SK-N-SH (cell line): ENCODE data around the gene TTLL12. TPM values are rescaled to one million over a fixed set of nuclear protein-coding genes. Genes with fewer than 3 reads are reported as not detected.

Experiments
- CTCF ChIA-PET: fragments of 300-600, 350-600 bp; formaldehyde crosslinking; extraction: SDS; loops from one replicate; lab custom pipeline; 2021; lab: Yijun Ruan, JAX
- POLR2A ChIA-PET: fragments of 350-600 bp; sonication (Branson Sonifier 250); formaldehyde crosslinking; extraction: SDS; loops from one replicate; lab custom pipeline; 2020; ENCODE audit warnings: antibody characterized with exemption, inconsistent platforms; lab: Yijun Ruan, JAX
- DNase-seq: peaks from one replicate; pipeline ENCODE4 v3.0.0; 2012
- H2AFZ ChIP-seq: fragments of 200-600 bp; sonication (generic); 2 replicates; pipeline ENCODE4 v1.8.1; 2016; ENCODE audit warnings: antibody characterized with exemption, mild to moderate bottlenecking, low read depth
- H3F3A ChIP-seq: fragments of 200-600 bp; sonication (generic); replicated peaks from 2 replicates; pipeline ENCODE3; 2016; ENCODE audit warnings: antibody characterized with exemption, mild to moderate bottlenecking; ENCODE audit not compliant: insufficient read depth
- H3K27ac ChIP-seq, 2 experiments: fragments of 200-500 bp in 1 of 2; fragments of 200-600 bp in 1 of 2; sonication (Bioruptor generic) in 1 of 2; sonication (generic), shearing (Covaris generic) in 1 of 2; 2 replicates each; pipeline versions ENCODE4 v1.5.1 to v1.6.1; 2014 to 2016; ENCODE audit warnings: low read depth in 2 of 2, inconsistent platforms in 1 of 2, low read length in 1 of 2, mild to moderate bottlenecking in 1 of 2, mixed read lengths in 1 of 2
- H3K27me3 ChIP-seq: fragments of 200-600 bp; sonication (generic), shearing (Covaris generic); 2 replicates; pipeline ENCODE4 v1.6.1; 2016; ENCODE audit warnings: mixed run types; ENCODE audit not compliant: insufficient read depth
- H3K36me3 ChIP-seq, 2 experiments: fragments of 200-500 bp in 1 of 2; fragments of 200-600 bp in 1 of 2; sonication (Bioruptor generic) in 1 of 2; sonication (generic) in 1 of 2; replicated peaks in 1 of 2; 2 replicates each; pipeline versions ENCODE3 to v1.5.1; 2014 to 2016; ENCODE audit warnings: low read length in 1 of 2, mild to moderate bottlenecking in 1 of 2; ENCODE audit not compliant: insufficient read depth in 2 of 2, control insufficient read depth in 1 of 2
- H3K4me1 ChIP-seq, 2 experiments: fragments of 200-500 bp in 1 of 2; fragments of 200-600 bp in 1 of 2; sonication (Bioruptor generic) in 1 of 2; sonication (generic), shearing (Covaris generic) in 1 of 2; 2 replicates each; pipeline versions ENCODE4 v1.5.1 to v1.6.1; 2014 to 2016; ENCODE audit warnings: low read depth in 1 of 2, low read length in 1 of 2, mixed run types in 1 of 2; ENCODE audit not compliant: insufficient read depth in 2 of 2, control insufficient read depth in 1 of 2
- H3K4me2 ChIP-seq: fragments of 200-600 bp; sonication (generic), shearing (Covaris generic); 2 replicates; pipeline ENCODE4 v1.6.1; 2017; ENCODE audit warnings: mixed run types
- H3K4me3 ChIP-seq, 2 experiments: fragments of 200-500 bp in 1 of 2; fragments of 200-600 bp in 1 of 2; sonication (Bioruptor generic) in 1 of 2; sonication (generic), shearing (Covaris generic) in 1 of 2; 2 replicates each; pipeline versions ENCODE4 v1.5.1 to v1.8.1; 2014 to 2016; ENCODE audit warnings: low read depth in 2 of 2, inconsistent platforms in 1 of 2, low read length in 1 of 2, mild to moderate bottlenecking in 1 of 2, mixed read lengths in 1 of 2, moderate library complexity in 1 of 2
- H3K79me2 ChIP-seq: fragments of 200-600 bp; sonication (generic); 2 replicates; pipeline ENCODE4 v1.8.1; 2017; ENCODE audit warnings: mild to moderate bottlenecking; ENCODE audit not compliant: insufficient read depth
- H3K9ac ChIP-seq: fragments of 200-600 bp; sonication (generic); 2 replicates; pipeline ENCODE4 v1.6.1; 2017; ENCODE audit warnings: mixed run types
- H3K9me2 ChIP-seq: fragments of 200-600 bp; sonication (generic); 2 replicates; pipeline ENCODE4 v1.6.1; 2017; ENCODE audit warnings: mixed run types
- H3K9me3 ChIP-seq: fragments of 200-600 bp; sonication (generic); 2 replicates; pipeline ENCODE4 v1.6.1; 2017; ENCODE audit warnings: mixed run types, mild to moderate bottlenecking, moderate library complexity
- H4K20me1 ChIP-seq: fragments of 200-600 bp; sonication (generic); 2 replicates; pipeline ENCODE4 v1.6.1; 2017; ENCODE audit warnings: mild to moderate bottlenecking, mixed run types; ENCODE audit not compliant: insufficient read depth
- CTCF ChIP-seq: fragments of 200-600 bp; sonication (generic); IDR thresholded peaks from 2 replicates; pipeline ENCODE4 v1.6.1; 2017; ENCODE audit warnings: antibody characterized with exemption, mild to moderate bottlenecking, moderate library complexity
- ELF1 ChIP-seq: IDR thresholded peaks from 2 replicates; pipeline ENCODE4 v1.4.0; 2012
- FOXJ3 ChIP-seq: sonication (generic); formaldehyde crosslinking; IDR thresholded peaks from 2 replicates; pipeline ENCODE4 v1.5.1; 2020; ENCODE audit warnings: mild to moderate bottlenecking, missing genetic modification reagents
- FOXM1 ChIP-seq: IDR thresholded peaks from 2 replicates; pipeline ENCODE4 v1.4.0; 2012; ENCODE audit warnings: low read depth, mild to moderate bottlenecking
- IRF3 ChIP-seq: fragments of 150-350 bp; IDR thresholded peaks from 2 replicates; pipeline ENCODE4 v1.6.1; 2016; ENCODE audit warnings: mild to moderate bottlenecking, low read depth, low read length
- JUND ChIP-seq: IDR thresholded peaks from 2 replicates; pipeline ENCODE4 v1.4.0; 2012
- POLR2AphosphoS5 ChIP-seq: IDR thresholded peaks from 2 replicates; pipeline ENCODE4 v1.6.1; 2012; ENCODE audit warnings: low read depth, low read length
- RCOR1 ChIP-seq: fragments of 150-350 bp; IDR thresholded peaks from 2 replicates; pipeline ENCODE4 v1.6.1; 2017; ENCODE audit warnings: antibody characterized with exemption, low read length
- REST ChIP-seq: IDR thresholded peaks from 2 replicates; pipeline ENCODE4 v1.6.1; 2012; ENCODE audit warnings: mild to moderate bottlenecking, low read depth, low read length, moderate library complexity
- RFX5 ChIP-seq: IDR thresholded peaks from 2 replicates; pipeline ENCODE4 v1.6.1; 2012; ENCODE audit warnings: mild to moderate bottlenecking, improper control_type of control experiment, low read length
- SIN3A ChIP-seq: IDR thresholded peaks from 2 replicates; pipeline ENCODE4 v1.6.1; 2012; ENCODE audit warnings: low read depth, mild to moderate bottlenecking, low read length, moderate library complexity, borderline replicate concordance
- TCF12 ChIP-seq: IDR thresholded peaks from 2 replicates; pipeline ENCODE4 v1.4.0; 2012
- ZBTB33 ChIP-seq: IDR thresholded peaks from 2 replicates; pipeline ENCODE4 v1.4.0; 2012; ENCODE audit warnings: low read depth, borderline replicate concordance
- WGBS: methylation state at CpG from one replicate; pipeline ENCODE4 v1.1.6; 2017; ENCODE audit warnings: low lambda C conversion rate; 5-methylcytosine and 5-hydroxymethylcytosine counted together
- polyA plus RNA-seq, 3 experiments: library from polyadenylated mRNA; depleted of rRNA; stranded (reverse); fragments of >200 nt; gene quantifications; 2 replicates each; pipeline ENCODE4 v1.2.3, GENCODE V29; 2012

TTLL12 gene
- polyA plus RNA-seq, 1 of the 3 experiments (the other 2 are of a cell fraction) = 11.5 TPM

GRCh38 chr22:43156413-43156812 is 30.5 kb downstream of the TTLL12 start:
- Histone ChIP-seq H3K27ac (no peak overlapping the region), H3K4me2 (no peak overlapping the region), H3K79me2 (peaks cover 42% of the 10 kb centered on the region), H3K4me1 (no peaks in the 10 kb centered on the region; a peak in 1 of 4 replicates)
- 90% methylated on average over 3 of the region's 12 CpGs for WGBS
- no peak for TF ChIP-seq RFX5
- no peak for TF ChIP-seq JUND
- TF ChIP-seq ZBTB33 = no peak
- no peak for TF ChIP-seq IRF3
- no peak for TF ChIP-seq ELF1
- TF ChIP-seq TCF12 = no peak
- TF ChIP-seq FOXM1 = no peak
- no peak for TF ChIP-seq RCOR1
- no peak for TF ChIP-seq SIN3A
- TF ChIP-seq CTCF = no peak
- TF ChIP-seq POLR2AphosphoS5 = no peak
- no peak for TF ChIP-seq FOXJ3
- TF ChIP-seq REST = no peak
- TF ChIP-seq, all 33 proteins: peak for 0
- H3K9me3 ChIP-seq = no peaks in the 10 kb centered on the region
- no peak overlapping the region for H2AFZ ChIP-seq
- H3K9me2 ChIP-seq = no peaks in the 10 kb centered on the region
- no peaks in the 10 kb centered on the region for H3K27me3 ChIP-seq
- no peaks in the 10 kb centered on the region for H3K36me3 ChIP-seq
- H4K20me1 ChIP-seq = peaks cover 4% of the 10 kb centered on the region; the same call in 1 of the 2 replicates
- no peak overlapping the region for H3K9ac ChIP-seq
- POLR2A ChIA-PET = no interaction called here
- H3F3A ChIP-seq = no peaks in the 10 kb centered on the region
- DNase-seq = no peak
- H3K4me3 ChIP-seq = no peak overlapping the region
- CTCF ChIA-PET = no interaction called here
